DND-41 (cell line): ENCODE data around the gene EPB41L4A.

Experiments used
- CTCF ChIP-seq: IDR thresholded peaks from 2 replicates; pipeline ENCODE4 v1.5.1; 2012; ENCODE audit warnings: borderline replicate concordance, low read length, moderate library complexity, mild to moderate bottlenecking; ENCODE audit not compliant: poor library complexity, severe bottlenecking; ENCODE audit errors: extremely low read depth
- EZH2 ChIP-seq: IDR thresholded peaks from 3 replicates; pipeline ENCODE4 v1.6.1; 2012; ENCODE audit warnings: borderline replicate concordance, low read depth, mild to moderate bottlenecking, moderate library complexity, low read length, inconsistent platforms; ENCODE audit not compliant: severe bottlenecking

GRCh38 chr5:112355058-112355685, 63.9 kb downstream of the EPB41L4A start:
- TF ChIP-seq EZH2: no peak
- no peak for TF ChIP-seq CTCF
